H1 (cell line): ENCODE results near the gene MAN1C1. TPM values are rescaled to one million over a fixed set of nuclear protein-coding genes. Genes with fewer than 3 reads are reported as not detected.

Experiments
- CTCF ChIA-PET: fragments of 300-600 bp; sonication (Branson Sonifier 250); formaldehyde crosslinking; loops from one replicate; lab custom pipeline; 2021; ENCODE audit not compliant: partially characterized antibody; lab: Charles Lee
- POLR2A ChIA-PET: fragments of 300-600 bp; sonication (Branson Sonifier 250); formaldehyde crosslinking; loops from one replicate; lab custom pipeline; 2021; ENCODE audit warnings: inconsistent platforms; ENCODE audit not compliant: partially characterized antibody; lab: Charles Lee
- DNase-seq, 2 experiments: peaks; one replicate each; pipeline versions ENCODE4 v3.0.0 to v3.0.0-alpha.2; 2010 to 2022; ENCODE audit warnings: low spot score in 2 of 2, low read depth in 1 of 2, mixed read lengths in 1 of 2
- FAIRE-seq: peaks from 2 replicates; lab custom pipeline; 2011; peaks lifted over from hg19 to GRCh38; lab: Jason Lieb, UNC
- H2AFZ ChIP-seq: 2 replicates; pipeline ENCODE4 v1.8.1; 2012; ENCODE audit warnings: low read length, inconsistent platforms
- H2AK5ac ChIP-seq: 2 replicates; pipeline ENCODE4 v1.6.1; 2013; ENCODE audit warnings: low read depth, low read length
- H2BK120ac ChIP-seq: replicated peaks from 2 replicates; pipeline ENCODE3; 2013; ENCODE audit warnings: low read depth, low read length, inconsistent platforms
- H2BK12ac ChIP-seq: 2 replicates; pipeline ENCODE4 v1.6.1; 2013; ENCODE audit warnings: low read depth, low read length
- H2BK15ac ChIP-seq: 2 replicates; pipeline ENCODE4 v1.6.1; 2013; ENCODE audit warnings: low read length
- H2BK20ac ChIP-seq: 2 replicates; pipeline ENCODE4 v1.6.1; 2013; ENCODE audit warnings: low read length
- H2BK5ac ChIP-seq: 2 replicates; pipeline ENCODE4 v1.6.1; 2013; ENCODE audit warnings: low read depth, low read length
- H3K14ac ChIP-seq: 2 replicates; pipeline ENCODE4 v1.6.1; 2013; ENCODE audit warnings: inconsistent platforms; ENCODE audit not compliant: insufficient read length
- H3K18ac ChIP-seq: 2 replicates; pipeline ENCODE4 v1.6.1; 2013; ENCODE audit warnings: low read length; ENCODE audit errors: extremely low read depth
- H3K23ac ChIP-seq: 2 replicates; pipeline ENCODE4 v1.6.1; 2013; ENCODE audit warnings: inconsistent platforms; ENCODE audit not compliant: insufficient read length
- H3K23me2 ChIP-seq: 2 replicates; pipeline ENCODE4 v1.6.1; 2013; ENCODE audit warnings: low read depth, low read length
- H3K27ac ChIP-seq: 2 replicates; pipeline ENCODE4 v1.6.1; 2011; ENCODE audit warnings: low read depth, low read length, inconsistent platforms
- H3K27me3 ChIP-seq, 4 experiments: replicated peaks in 1 of 4; 1 replicate in 1 of 4; 2 replicates in 3 of 4; pipeline versions ENCODE4 v1.6.1 to v1.8.1; 2011 to 2013; ENCODE audit warnings: low read length in 3 of 4, mild to moderate bottlenecking in 3 of 4, inconsistent platforms in 2 of 4, mixed read lengths in 2 of 4, moderate library complexity in 1 of 4; ENCODE audit not compliant: control insufficient read depth in 3 of 4, insufficient read depth in 3 of 4; ENCODE audit errors: extremely low read depth in 1 of 4
- H3K36me3 ChIP-seq, 4 experiments: 2 replicates each; pipeline versions ENCODE4 v1.6.1 to v1.8.1; 2011 to 2013; ENCODE audit warnings: mild to moderate bottlenecking in 4 of 4, low read length in 3 of 4, moderate library complexity in 2 of 4, control low read depth in 1 of 4, inconsistent platforms in 1 of 4; ENCODE audit not compliant: insufficient read depth in 4 of 4, control insufficient read depth in 2 of 4
- H3K4ac ChIP-seq: replicated peaks from 2 replicates; pipeline ENCODE3; 2013; ENCODE audit warnings: low read length, low read depth, mixed read lengths, inconsistent platforms; ENCODE audit not compliant: insufficient read length
- H3K4me1 ChIP-seq, 4 experiments: replicated peaks in 1 of 4; 1 replicate in 1 of 4; 2 replicates in 3 of 4; pipeline versions ENCODE4 v1.6.1 to v1.8.1; 2011 to 2013; ENCODE audit warnings: low read length in 3 of 4, inconsistent platforms in 2 of 4, mixed read lengths in 1 of 4; ENCODE audit not compliant: insufficient read depth in 4 of 4, control insufficient read depth in 3 of 4
- H3K4me2 ChIP-seq, 2 experiments: 2 replicates each; pipeline versions ENCODE4 v1.6.1 to v1.8.1; 2011 to 2013; ENCODE audit warnings: low read depth in 2 of 2, low read length in 2 of 2, control low read depth in 1 of 2, inconsistent platforms in 1 of 2, mild to moderate bottlenecking in 1 of 2; ENCODE audit not compliant: insufficient read depth in 1 of 2
- H3K4me3 ChIP-seq, 4 experiments: fragments of 200-600, 300-600 bp in 1 of 4; sonication (generic), shearing (Covaris generic), sonication (Bioruptor Twin) in 1 of 4; 2 replicates each; pipeline versions ENCODE4 v1.5.1 to v1.8.1; 2011 to 2016; ENCODE audit warnings: low read length in 4 of 4, low read depth in 3 of 4, control low read depth in 2 of 4, inconsistent platforms in 2 of 4, mild to moderate bottlenecking in 2 of 4, mixed read lengths in 1 of 4, moderate library complexity in 1 of 4; ENCODE audit not compliant: insufficient read depth in 2 of 4; ENCODE audit errors: extremely low read depth in 1 of 4
- H3K56ac ChIP-seq: replicated peaks from 2 replicates; pipeline ENCODE3; 2013; ENCODE audit warnings: low read depth, mild to moderate bottlenecking, mixed read lengths, low read length, inconsistent platforms; ENCODE audit not compliant: insufficient read length
- H3K79me1 ChIP-seq: 2 replicates; pipeline ENCODE4 v1.6.1; 2013; ENCODE audit warnings: low read depth, low read length, control low read depth
- H3K79me2 ChIP-seq, 2 experiments: 2 replicates each; pipeline versions ENCODE4 v1.6.1 to v1.8.1; 2012 to 2013; ENCODE audit warnings: low read length in 2 of 2, mild to moderate bottlenecking in 2 of 2, inconsistent platforms in 1 of 2; ENCODE audit not compliant: insufficient read depth in 2 of 2, control insufficient read depth in 1 of 2
- H3K9ac ChIP-seq, 4 experiments: replicated peaks in 1 of 4; 1 replicate in 1 of 4; 2 replicates in 3 of 4; pipeline versions ENCODE4 v1.6.1 to v1.8.1; 2011 to 2013; ENCODE audit warnings: low read depth in 3 of 4, low read length in 3 of 4, control low read depth in 2 of 4, mild to moderate bottlenecking in 2 of 4, moderate library complexity in 2 of 4, inconsistent platforms in 1 of 4; ENCODE audit errors: extremely low read depth in 1 of 4
- H3K9me3 ChIP-seq, 2 experiments: 2 replicates each; pipeline versions ENCODE4 v1.6.1 to v1.8.1; 2012 to 2013; ENCODE audit warnings: mild to moderate bottlenecking in 2 of 2, moderate library complexity in 2 of 2, control low read depth in 1 of 2, inconsistent platforms in 1 of 2, low read depth in 1 of 2, low read length in 1 of 2, mixed read lengths in 1 of 2; ENCODE audit not compliant: insufficient read depth in 2 of 2
- H4K20me1 ChIP-seq, 2 experiments: replicated peaks in 1 of 2; 2 replicates each; pipeline versions ENCODE3 to v1.8.1; 2011 to 2013; ENCODE audit warnings: inconsistent platforms in 2 of 2, low read length in 2 of 2, mild to moderate bottlenecking in 1 of 2; ENCODE audit not compliant: insufficient read depth in 2 of 2, control insufficient read depth in 1 of 2
- H4K5ac ChIP-seq: 2 replicates; pipeline ENCODE4 v1.6.1; 2013; ENCODE audit warnings: low read length, low read depth, mixed read lengths, inconsistent platforms; ENCODE audit not compliant: insufficient read length
- H4K8ac ChIP-seq: 2 replicates; pipeline ENCODE4 v1.8.0; 2013; ENCODE audit warnings: mild to moderate bottlenecking, moderate library complexity, low read length, inconsistent platforms; ENCODE audit not compliant: insufficient read depth; ENCODE audit errors: extremely low read depth
- H4K91ac ChIP-seq: replicated peaks from 2 replicates; pipeline ENCODE3; 2013; ENCODE audit warnings: low read length, mixed read lengths, inconsistent platforms; ENCODE audit not compliant: insufficient read length
- BCL11A ChIP-seq, 2 experiments: IDR thresholded peaks; one replicate each; pipeline ENCODE4 v1.6.1; 2011; ENCODE audit warnings: low read depth in 2 of 2, low read length in 2 of 2, mild to moderate bottlenecking in 2 of 2
- BRCA1 ChIP-seq: IDR thresholded peaks from 2 replicates; pipeline ENCODE4 v1.6.1; 2012; ENCODE audit warnings: low read depth, low read length, improper control_type of control experiment
- CBX8 ChIP-seq: fragments of 300-800, 300-1000 bp; sonication (generic); IDR thresholded peaks from 2 replicates; pipeline ENCODE4 v1.7.1; 2016; ENCODE audit warnings: low read depth, low read length, borderline replicate concordance
- CEBPB ChIP-seq: IDR thresholded peaks from 2 replicates; pipeline ENCODE4 v1.6.1; 2012; ENCODE audit warnings: low read depth, low read length
- CTBP2 ChIP-seq: IDR thresholded peaks from 2 replicates; pipeline ENCODE4 v1.7.0; 2011; ENCODE audit warnings: borderline replicate concordance, mild to moderate bottlenecking, moderate library complexity, mixed read lengths, low read length; ENCODE audit not compliant: insufficient read depth, insufficient read length
- POU5F1 ChIP-seq: IDR thresholded peaks from 2 replicates; pipeline ENCODE4 v1.6.1; 2011; ENCODE audit warnings: low read depth, mild to moderate bottlenecking, low read length, moderate library complexity
- TCF12 ChIP-seq: IDR thresholded peaks from 2 replicates; pipeline ENCODE4 v1.6.1; 2011; ENCODE audit warnings: low read depth, mild to moderate bottlenecking, low read length
- WGBS, 2 experiments: shearing (Covaris generic) in 1 of 2; methylation state at CpG; one replicate each; pipeline versions ENCODE4 v1.1.6 to v1.1.7; 2013 to 2015; ENCODE audit warnings: low lambda C conversion rate in 2 of 2, mixed read lengths in 2 of 2, inconsistent platforms in 1 of 2, low coverage in 1 of 2, missing lambda C conversion rate in 1 of 2; ENCODE audit not compliant: insufficient replicate concordance in 2 of 2, insufficient coverage in 1 of 2, insufficient read length in 1 of 2; ENCODE audit errors: extremely low coverage in 1 of 2, missing lambda C conversion rate in 1 of 2; 5-methylcytosine and 5-hydroxymethylcytosine counted together
- polyA plus RNA-seq, 7 experiments: library from polyadenylated mRNA; depleted of rRNA in 3 of 7; stranded (reverse) in 5 of 7; unstranded in 2 of 7; fragments of >200 nt in 5 of 7; fragments of 200-250 nt in 2 of 7; gene quantifications; 1 replicate in 5 of 7; 2 replicates in 1 of 7; 4 replicates in 1 of 7; pipeline versions ENCODE4 v1.2.1 to v1.2.3, GENCODE V29; 2011 to 2013; ENCODE audit warnings: missing spikeins in 2 of 7, mixed read lengths in 2 of 7
- total RNA-seq: library from RNA; stranded (reverse); fragmentation: NEBNext Ultra II Directional; extraction: Animal tissue kit (Norgen Biotek cat#: 25700); gene quantifications from 2 replicates; pipeline ENCODE4 v1.2.1, GENCODE V29; 2021
- TF ChIP-seq, protein P1 (sequence below): IDR thresholded peaks from 2 replicates; pipeline ENCODE4 v1.6.1; 2011; ENCODE audit warnings: low read depth, mild to moderate bottlenecking, low read length; ENCODE audit not compliant: insufficient read depth

The MAN1C1 gene
- total and polyA plus RNA-seq, 2 of the 8 experiments (the other 6 are each of a cell fraction or from before 2014, with no cell fraction given), result 7.8 to 15.2 TPM

DNA sequence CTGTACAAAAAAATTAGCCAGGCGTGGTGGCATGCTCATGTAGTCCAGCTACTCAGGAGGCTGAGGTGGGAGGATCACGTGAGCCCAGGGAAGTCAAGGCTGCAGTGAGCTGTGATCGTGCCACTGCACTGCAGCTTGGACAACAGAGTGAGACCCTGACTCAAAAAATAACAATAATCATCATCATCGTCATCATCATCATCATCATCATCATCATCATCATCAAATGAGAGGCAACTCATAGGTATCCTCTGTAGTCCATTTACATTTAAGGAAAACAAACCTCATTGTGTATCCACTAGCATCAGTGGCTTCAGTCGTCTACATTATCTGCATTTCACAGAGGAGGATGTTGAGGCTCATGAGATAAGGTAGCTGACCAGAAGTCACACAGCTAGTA is 114.6 kb downstream of the MAN1C1 start:
- no peak for FAIRE-seq

More for the DNA sequence above, 114.6 kb downstream of the MAN1C1 start:
- ChIA-PET CTCF (interaction anchor here (0.5 to 0.9 kb wide), 2 partner anchors 27 to 62 kb away, joined by 3 read pairs; no protein-coding TSS in a partner anchor), POLR2A (no interaction called here)
- TF ChIP-seq CTBP2 (no peak), BRCA1 (no peak), BCL11A (IDR thresholded peaks at IDR 0.05; ENCODE audit: low read depth in 2 of 2, low read length in 2 of 2) (no peak), CEBPB (no peak), TCF12 (no peak), CBX8 (no peak), POU5F1 (no peak)
- TF ChIP-seq, protein P1, sequence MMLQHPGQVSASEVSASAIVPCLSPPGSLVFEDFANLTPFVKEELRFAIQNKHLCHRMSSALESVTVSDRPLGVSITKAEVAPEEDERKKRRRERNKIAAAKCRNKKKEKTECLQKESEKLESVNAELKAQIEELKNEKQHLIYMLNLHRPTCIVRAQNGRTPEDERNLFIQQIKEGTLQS, result no peak
- peak overlapping the region; percentile 39; the same call in 1 of the 2 replicates for H2BK12ac ChIP-seq
- no peak overlapping the region for H4K91ac ChIP-seq
- no peak overlapping the region for H3K4ac ChIP-seq
- no peak for DNase-seq
- no peak overlapping the region for H3K56ac ChIP-seq
- 88% methylated on average over 5 of the region's 5 CpGs; no CpG with 5 or more reads in 1 of the 2 experiments for whole genome bisulfite sequencing, 2 experiments
- no peaks in the 10 kb centered on the region for H3K79me2 ChIP-seq
- H3K27me3 ChIP-seq, result no peaks in the 10 kb centered on the region
- no peak overlapping the region for H3K18ac ChIP-seq
- no peak overlapping the region for H3K9ac ChIP-seq
- H3K4me2 ChIP-seq, result no peak overlapping the region
- H2BK15ac ChIP-seq, result no peak overlapping the region
- no peak overlapping the region for H2BK20ac ChIP-seq
- no peak overlapping the region for H3K27ac ChIP-seq
- H4K8ac ChIP-seq, result no peak overlapping the region
- no peaks in the 10 kb centered on the region for H3K9me3 ChIP-seq
- H2AK5ac ChIP-seq, result no peak overlapping the region
- no peak overlapping the region for H3K23ac ChIP-seq
- H3K36me3 ChIP-seq, result no peaks in the 10 kb centered on the region
- no peaks in the 10 kb centered on the region for H4K20me1 ChIP-seq
- no peak overlapping the region for H2BK5ac ChIP-seq
- H3K4me1 ChIP-seq, result peaks cover 0 to 11% (median 6%) of the 10 kb centered on the region in 4 experiments; a peak in 5 of 7 replicates
- no peak overlapping the region for H3K4me3 ChIP-seq
- no peaks in the 10 kb centered on the region for H3K23me2 ChIP-seq
- no peak overlapping the region for H2BK120ac ChIP-seq
- no peak overlapping the region for H3K14ac ChIP-seq
- no peaks in the 10 kb centered on the region for H3K79me1 ChIP-seq
- no peak overlapping the region for H4K5ac ChIP-seq
- no peak overlapping the region for H2AFZ ChIP-seq
